ENCODE results near the gene CSTPP1.

Gene CSTPP1

GRCh38 chr11:46999217-46999616 is 62.7 kb downstream of the CSTPP1 start:
- no peak for DNase-seq

- no peak for DNase-seq
Observed at GRCh38 chr11:47000033-47000432, 63.5 kb downstream of the CSTPP1 start.

GRCh38 chr11:47001781-47002181 is 65.2 kb downstream of the CSTPP1 start:
- no peak for DNase-seq

GRCh38 chr11:47002390-47002789 is 65.8 kb downstream of the CSTPP1 start:
- no peak for DNase-seq

GRCh38 chr11:47003180-47003877 is 66.8 kb downstream of the CSTPP1 start:
- DNase-seq: no peak

- no peak for DNase-seq
Observed at GRCh38 chr11:47004595-47005033, 68.1 kb downstream of the CSTPP1 start.

DNA sequence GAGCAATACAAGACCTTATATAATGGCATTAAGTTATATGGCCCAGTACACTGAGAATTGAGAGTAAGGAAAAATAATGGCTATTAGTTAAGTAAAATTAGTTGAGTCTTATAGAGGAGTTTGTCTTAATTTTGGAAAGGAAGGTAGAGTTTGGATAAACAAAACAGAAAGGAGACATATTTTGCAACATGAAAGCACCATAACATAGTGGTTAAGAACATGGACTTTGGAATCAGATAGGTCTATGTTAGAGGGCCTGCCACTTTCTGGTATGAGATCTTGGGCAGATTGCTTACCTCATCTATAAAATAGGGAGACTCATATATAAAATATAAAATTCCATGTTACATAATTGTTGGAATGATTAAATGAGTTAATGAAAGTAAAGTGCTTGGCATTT is 68.9 kb downstream of the CSTPP1 start:
- no peak for DNase-seq

- no peak for DNase-seq
Observed at GRCh38 chr11:47007579-47007978, 71.0 kb downstream of the CSTPP1 start.

- DNase-seq: no peak
Observed at GRCh38 chr11:47010179-47010578, 73.6 kb downstream of the CSTPP1 start.

GRCh38 chr11:47014097-47014496 is 77.5 kb downstream of the CSTPP1 start:
- DNase-seq: no peak

DNA sequence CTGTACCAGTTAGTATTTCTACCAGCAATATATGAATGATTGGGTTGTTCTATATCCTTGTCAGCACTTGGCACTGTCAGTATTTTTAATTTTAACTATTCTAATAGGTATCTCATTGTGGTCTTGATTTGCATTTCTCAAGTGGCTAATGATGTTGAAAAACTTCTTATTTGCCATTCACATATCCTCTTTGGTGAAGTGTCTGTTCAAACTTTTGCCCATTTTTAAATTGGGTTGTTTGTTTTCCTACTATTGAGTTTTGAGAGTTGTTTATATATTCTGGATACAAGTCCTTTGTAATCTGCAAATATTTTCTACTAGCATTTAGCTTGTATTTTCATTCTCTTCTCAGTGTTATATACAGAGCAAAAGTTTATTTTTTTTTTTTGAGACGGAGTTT is 82.1 kb downstream of the CSTPP1 start:
- no peak for DNase-seq

DNA sequence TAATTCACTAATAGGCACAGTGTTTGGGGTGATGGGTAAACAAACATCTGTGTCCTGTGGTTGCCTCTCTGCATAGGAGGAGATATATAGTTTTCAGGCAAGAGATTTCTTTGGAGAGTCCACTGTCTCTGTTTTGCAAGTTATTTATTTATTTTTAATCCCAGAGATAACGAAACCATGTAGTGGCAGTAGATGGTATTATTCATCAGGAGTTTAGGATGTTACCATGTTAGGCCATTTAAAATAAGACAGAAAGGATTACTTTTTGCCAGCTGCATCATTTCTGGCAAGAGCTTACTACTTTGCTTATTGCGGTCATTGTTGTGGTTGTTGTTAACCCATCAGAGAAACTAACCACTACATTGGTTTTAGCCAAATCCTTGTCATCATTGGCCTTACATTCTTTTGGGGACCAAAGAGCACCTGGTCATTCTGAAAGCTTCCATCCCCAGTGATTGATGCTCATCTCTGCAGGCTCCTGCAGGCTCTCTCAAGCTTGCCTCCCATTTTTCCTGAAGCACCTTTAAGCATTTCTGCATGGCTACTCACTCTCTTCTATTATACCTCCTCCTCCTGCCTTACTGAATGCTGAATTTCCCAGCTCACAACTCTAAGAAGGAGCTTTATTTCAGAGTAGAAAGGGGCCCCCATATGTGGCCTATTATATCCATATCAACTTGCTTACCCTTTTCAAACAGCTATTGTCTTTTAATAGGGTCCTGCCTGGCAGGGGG is 84.4 kb downstream of the CSTPP1 start:
- DNase-seq: no peak

- DNase-seq: no peak
Observed at GRCh38 chr11:47021527-47021818, 84.9 kb downstream of the CSTPP1 start.

DNA sequence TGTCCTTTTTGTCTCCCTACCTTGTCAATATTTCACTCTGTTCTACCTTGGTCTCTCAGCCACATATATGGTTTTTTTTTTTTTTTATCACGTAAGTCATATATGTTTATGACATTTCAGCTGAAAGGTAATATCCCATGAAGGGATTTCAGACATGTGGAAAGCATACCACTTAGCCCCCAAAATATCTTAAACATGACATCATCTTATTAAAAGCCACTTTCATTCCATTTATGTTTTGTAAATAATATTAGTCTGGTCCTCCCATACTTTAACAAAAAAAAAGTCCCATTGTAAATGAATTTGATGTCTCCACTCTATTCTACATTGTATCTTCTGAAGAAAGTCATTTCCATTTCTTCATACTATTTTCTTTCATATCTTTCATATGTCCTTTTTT is 85.4 kb downstream of the CSTPP1 start:
- DNase-seq: no peak

- DNase-seq: no peak
Observed at GRCh38 chr11:47028195-47029093, 91.9 kb downstream of the CSTPP1 start.

GRCh38 chr11:47033439-47033838 is 96.9 kb downstream of the CSTPP1 start:
- DNase-seq: no peak

DNA sequence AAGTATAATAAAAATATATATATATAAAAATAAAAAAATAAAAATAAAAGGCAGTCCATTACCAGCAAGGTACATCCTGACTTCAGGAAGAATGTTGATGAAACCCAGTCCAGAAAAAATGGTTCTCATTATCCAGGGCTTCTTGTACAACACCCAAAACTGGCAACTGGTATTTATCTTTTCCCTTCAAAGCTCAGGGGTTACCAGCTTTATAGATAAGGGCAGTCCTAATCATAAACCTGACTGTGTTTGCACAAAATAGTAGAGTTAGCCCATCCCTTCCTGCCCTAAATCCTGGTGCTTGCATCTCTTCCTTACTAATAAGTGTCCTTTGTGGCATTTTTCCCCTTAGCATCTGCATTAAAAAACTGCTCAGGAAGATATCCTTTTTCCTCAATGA is 97.5 kb downstream of the CSTPP1 start:
- no peak for DNase-seq

- DNase-seq: no peak
Observed at GRCh38 chr11:47035108-47035507, 98.5 kb downstream of the CSTPP1 start.

DNA sequence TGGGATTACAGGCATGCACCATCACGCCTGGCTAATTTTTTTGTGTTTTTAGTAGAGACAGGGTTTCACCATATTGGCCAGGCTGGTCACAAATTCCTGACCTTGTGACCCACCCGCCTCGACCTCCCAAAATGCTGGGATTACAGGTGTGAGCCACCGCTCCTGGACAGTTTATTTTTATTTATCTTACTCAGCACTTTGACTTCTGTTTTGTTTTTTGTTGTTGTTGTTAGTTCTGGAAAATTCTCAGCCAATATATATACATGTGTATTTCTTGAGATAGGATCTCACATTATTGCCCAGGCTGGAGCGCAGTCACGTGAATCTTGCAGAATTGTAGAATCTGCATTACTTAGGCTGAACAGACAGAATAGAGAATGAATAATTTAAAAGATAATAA is 107.6 kb downstream of the CSTPP1 start:
- no peak for DNase-seq

DNA sequence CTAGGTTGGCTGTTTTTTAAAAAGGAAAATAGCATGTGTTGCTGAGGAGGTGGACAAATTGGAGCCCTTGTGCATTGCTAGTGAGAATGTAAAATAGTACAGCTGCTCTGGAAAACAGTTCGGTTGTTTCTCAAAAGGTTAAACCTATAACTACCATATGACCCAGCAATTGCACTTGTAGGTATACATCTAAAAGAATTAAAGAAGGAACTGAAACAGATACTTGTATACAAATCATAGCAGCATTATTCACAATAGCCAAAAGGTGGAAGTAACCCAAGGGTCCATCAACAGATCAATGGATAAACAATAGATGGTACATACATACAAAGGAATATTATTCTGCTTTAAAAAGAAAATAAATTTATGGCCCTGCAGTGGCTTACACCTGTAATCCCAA is 111.4 kb downstream of the CSTPP1 start:
- DNase-seq: no peak

GRCh38 chr11:47050284-47050683 is 113.7 kb downstream of the CSTPP1 start:
- no peak for DNase-seq

- DNase-seq: no peak
Observed at GRCh38 chr11:47051217-47051616, 114.7 kb downstream of the CSTPP1 start.

DNA sequence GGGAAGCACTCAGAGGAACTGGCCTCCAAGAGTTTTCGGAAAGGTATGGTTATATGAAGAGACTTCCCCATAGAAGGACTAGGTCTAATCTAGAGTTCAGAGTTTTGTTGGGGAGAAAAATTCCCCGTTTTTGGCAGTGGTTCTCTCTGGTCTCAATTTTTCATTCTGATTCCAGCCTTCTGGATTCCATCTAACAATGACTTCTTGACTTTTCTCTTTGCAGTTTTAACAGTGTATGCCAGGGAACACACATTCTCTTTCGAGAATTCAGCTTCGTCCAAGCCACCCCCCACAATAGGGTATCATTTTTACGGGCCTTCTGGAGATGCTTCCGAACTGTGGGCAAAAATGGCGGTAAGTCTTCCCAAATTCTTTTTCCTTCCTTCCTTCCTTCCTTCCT is 115.6 kb downstream of the CSTPP1 start:
- no peak for DNase-seq

- DNase-seq: no peak
Observed at GRCh38 chr11:47052576-47052975, 116.0 kb downstream of the CSTPP1 start.

Data from NCI-H187 treated with DMSO at 0.1 percent for 48 hours (cell line).